Stimulated activated CD8-positive, alpha-beta memory T cell treated with anti-CD3 and anti-CD28 coated beads, Interleukin-7, amount 100 ng/mL, for 24 hours (primary cell): ENCODE data around the gene GAGE12C.
"Not testable (repeated sequence)": the region's sequence is repeated elsewhere in the genome, so short reads cannot be mapped to it uniquely, and the experiment has no call there.

Source experiments
- DNase-seq: peaks from one replicate; pipeline ENCODE4 v3.0.0-alpha.2; 2020; ENCODE audit warnings: low read depth

GAGE12C gene, protein sequence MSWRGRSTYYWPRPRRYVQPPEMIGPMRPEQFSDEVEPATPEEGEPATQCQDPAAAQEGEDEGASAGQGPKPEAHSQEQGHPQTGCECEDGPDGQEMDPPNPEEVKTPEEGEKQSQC

GRCh38 chrX:49531877-49532276 is at the start of gene GAGE12C:
TSS of gene GAGE12C (plus strand) at chrX:49532177. CDS start at chrX:49533332, 1,155 bp downstream.
- DNase-seq, result not testable (repeated sequence)

DNA sequence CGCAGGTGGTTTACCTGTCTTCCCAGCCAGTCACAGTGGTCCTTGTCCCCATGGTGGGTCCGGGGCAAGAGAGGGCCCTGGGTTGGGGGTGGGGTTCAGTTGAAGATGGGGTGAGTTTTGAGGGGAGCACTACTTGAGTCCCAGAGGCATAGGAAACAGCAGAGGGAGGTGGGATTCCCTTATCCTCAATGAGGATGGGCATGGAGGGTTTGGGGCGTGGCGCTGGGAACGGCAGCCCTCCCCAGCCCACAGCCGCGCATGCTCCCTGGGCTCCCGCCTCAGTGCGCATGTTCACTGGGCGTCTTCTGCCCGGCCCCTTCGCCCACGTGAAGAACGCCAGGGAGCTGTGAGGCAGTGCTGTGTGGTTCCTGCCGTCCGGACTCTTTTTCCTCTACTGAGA is 9.5 kb downstream of the GAGE12C start, which contains the start of gene GAGE12D:
Gene GAGE12D, plus strand, starts transcription at position 301 of the 400 bp plus-strand sequence. CDS start 1,155 bp downstream, outside the sequence.
- not testable (repeated sequence) for DNase-seq

DNA sequence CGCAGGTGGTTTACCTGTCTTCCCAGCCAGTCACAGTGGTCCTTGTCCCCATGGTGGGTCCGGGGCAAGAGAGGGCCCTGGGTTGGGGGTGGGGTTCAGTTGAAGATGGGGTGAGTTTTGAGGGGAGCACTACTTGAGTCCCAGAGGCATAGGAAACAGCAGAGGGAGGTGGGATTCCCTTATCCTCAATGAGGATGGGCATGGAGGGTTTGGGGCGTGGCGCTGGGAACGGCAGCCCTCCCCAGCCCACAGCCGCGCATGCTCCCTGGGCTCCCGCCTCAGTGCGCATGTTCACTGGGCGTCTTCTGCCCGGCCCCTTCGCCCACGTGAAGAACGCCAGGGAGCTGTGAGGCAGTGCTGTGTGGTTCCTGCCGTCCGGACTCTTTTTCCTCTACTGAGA is 19.0 kb downstream of the GAGE12C start, which contains the start of gene GAGE12E:
Gene GAGE12E, plus strand, starts transcription at position 301 of the 400 bp plus-strand sequence. CDS start 1,155 bp downstream, outside the sequence.
- not testable (repeated sequence) for DNase-seq

- DNase-seq, result not testable (repeated sequence)
These were observed 28.6 kb downstream of the GAGE12C start, which contains the start of gene GAGE12F for GRCh38 chrX:49560542-49560941. TSS of gene GAGE12F (plus strand) at chrX:49560842. CDS start at chrX:49561997, 1,155 bp downstream.

DNA sequence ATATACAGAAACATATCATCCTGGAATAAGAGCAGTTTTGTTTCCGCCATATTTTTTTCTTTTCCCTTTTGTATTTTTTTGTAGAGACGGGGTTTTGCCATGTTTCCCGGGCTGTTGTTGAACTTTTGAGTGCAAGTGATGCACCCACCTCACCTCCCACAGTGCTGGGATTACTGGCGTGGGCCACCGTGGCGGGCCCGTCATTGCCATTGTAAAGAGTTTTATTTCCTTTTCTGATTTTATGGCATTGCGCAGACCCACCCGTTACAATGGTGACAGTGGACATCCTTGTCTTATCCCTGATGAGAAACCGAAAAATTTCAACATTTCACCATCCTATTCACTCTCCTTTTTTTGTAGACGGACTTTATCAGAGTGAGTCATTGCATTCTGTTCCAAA is 36.8 kb downstream of the GAGE12C start:
- DNase-seq, result not testable (repeated sequence)

GRCh38 chrX:49569152-49569551 is 37.2 kb downstream of the GAGE12C start:
- DNase-seq, result not testable (repeated sequence)

GRCh38 chrX:49570100-49570499 is 38.1 kb downstream of the GAGE12C start, which contains the start of gene GAGE12G:
TSS of gene GAGE12G (plus strand) at chrX:49570400. CDS start at chrX:49571555, 1,155 bp downstream.
- DNase-seq, result not testable (repeated sequence)

- not testable (repeated sequence) for DNase-seq
These were observed 47.7 kb downstream of the GAGE12C start, which contains the start of gene GAGE12H for GRCh38 chrX:49579649-49580048. TSS of gene GAGE12H (plus strand) at chrX:49579949. CDS start at chrX:49581104, 1,155 bp downstream.
